ENCODE results near the gene MYH9. TPM values are rescaled to one million over a fixed set of nuclear protein-coding genes. Genes with fewer than 3 reads are reported as not detected.
"Not testable (repeated sequence)": the region's sequence is repeated elsewhere in the genome, so short reads cannot be mapped to it uniquely, and the experiment has no call there.

Gene MYH9
- total RNA-seq, 1 experiment from 2014 or later: 788 TPM

GRCh38 chr22:36277482-36278291 lies 110.1 kb downstream of the MYH9 start:
- H3K9me3 ChIP-seq (ENCODE audit: control insufficient read depth, insufficient read depth, low read depth, low read length): no peaks in the 10 kb centered on the region
- H3K4me3 ChIP-seq (ENCODE audit: low read depth in 2 of 2, low read length in 2 of 2): no peak overlapping the region
- TF ChIP-seq POLR2AphosphoS5 (IDR thresholded peaks at IDR 0.05; ENCODE audit: low read depth, low read length) (peak; percentile 71), CTCF (IDR thresholded peaks at IDR 0.05) (peak; percentile 86), REST (IDR thresholded peaks at IDR 0.05; ENCODE audit: insufficient read depth in 1 of 2, low read depth in 2 of 2, low read length in 1 of 2) (no peak), TCF7L2 (IDR thresholded peaks at IDR 0.05; ENCODE audit: low read depth, low read length) (no peak), SIN3A (IDR thresholded peaks at IDR 0.05; ENCODE audit: borderline replicate concordance, insufficient read depth, low read depth, low read length) (no peak)
- CTCF ChIA-PET: interaction anchor here (0.6 to 0.7 kb wide), 3 partner anchors 11 to 484 kb away, joined by 3 to 7 read pairs (median 3); no protein-coding TSS in a partner anchor
- DNase-seq (ENCODE audit: low read depth, low spot score) (no peak), ATAC-seq (peak; percentile 84)
- H3K4me1 ChIP-seq (ENCODE audit: control insufficient read depth, insufficient read depth, low read length): peaks cover 4% of the 10 kb centered on the region; the same call in 1 of the 2 replicates
- intact Hi-C loops (cut with micrococcal nuclease; ENCODE audit: unreplicated experiment) (no loop called here), in situ Hi-C loops (cut with HindIII; ENCODE audit: low pct_unique_long_range_greater_than_20kb, low sequenced_read_pairs) (no loop called here)
- POLR2A ChIA-PET: no interaction called here
- H3K27ac ChIP-seq (ENCODE audit: low read length): no peak overlapping the region
- no peaks in the 10 kb centered on the region for H3K27me3 ChIP-seq (ENCODE audit: control insufficient read depth, insufficient read depth, low read length)
- no peaks in the 10 kb centered on the region; the same call in 1 of the 2 replicates for H3K36me3 ChIP-seq (ENCODE audit: control insufficient read depth, insufficient read depth, low read length)
- no TSS peak for BruUV-seq (replicated peaks)

- Histone ChIP-seq H3K4me1 (ENCODE audit: control insufficient read depth, insufficient read depth, low read length) (peaks cover 4% of the 10 kb centered on the region; the same call in 1 of the 2 replicates), H3K4me3 (ENCODE audit: low read depth in 2 of 2, low read length in 2 of 2) (no peak overlapping the region), H3K27ac (ENCODE audit: low read length) (no peak overlapping the region), H3K36me3 (ENCODE audit: control insufficient read depth, insufficient read depth, low read length) (no peaks in the 10 kb centered on the region), H3K27me3 (ENCODE audit: control insufficient read depth, insufficient read depth, low read length) (no peaks in the 10 kb centered on the region), H3K9me3 (ENCODE audit: control insufficient read depth, insufficient read depth, low read depth, low read length) (no peaks in the 10 kb centered on the region)
- TF ChIP-seq CTCF (IDR thresholded peaks at IDR 0.05) (no peak), SIN3A (IDR thresholded peaks at IDR 0.05; ENCODE audit: borderline replicate concordance, insufficient read depth, low read depth, low read length) (no peak), TCF7L2 (IDR thresholded peaks at IDR 0.05; ENCODE audit: low read depth, low read length) (no peak), REST (IDR thresholded peaks at IDR 0.05; ENCODE audit: insufficient read depth in 1 of 2, low read depth in 2 of 2, low read length in 1 of 2) (no peak), POLR2AphosphoS5 (IDR thresholded peaks at IDR 0.05; ENCODE audit: low read depth, low read length) (no peak)
- no peak for DNase-seq (ENCODE audit: low read depth, low spot score)
- intact Hi-C loops (cut with micrococcal nuclease; ENCODE audit: unreplicated experiment) (no loop called here), in situ Hi-C loops (cut with HindIII; ENCODE audit: low pct_unique_long_range_greater_than_20kb, low sequenced_read_pairs) (no loop called here)
- ATAC-seq: no peak
- ChIA-PET CTCF (no interaction called here), POLR2A (no interaction called here)
- BruUV-seq (replicated peaks): no TSS peak
Observed at GRCh38 chr22:36274531-36274930, 113.2 kb downstream of the MYH9 start.

GRCh38 chr22:36271951-36272350 lies 115.8 kb downstream of the MYH9 start:
- CTCF ChIA-PET: not testable (repeated sequence)

More at GRCh38 chr22:36271951-36272350, 115.8 kb downstream of the MYH9 start:
- intact Hi-C loops (cut with micrococcal nuclease; ENCODE audit: unreplicated experiment); ATAC-seq; DNase-seq (ENCODE audit: low read depth, low spot score); H3K4me1 ChIP-seq (ENCODE audit: control insufficient read depth, insufficient read depth, low read length); H3K4me3 ChIP-seq (ENCODE audit: low read depth in 2 of 2, low read length in 2 of 2); BruUV-seq (replicated peaks); H3K9me3 ChIP-seq (ENCODE audit: control insufficient read depth, insufficient read depth, low read depth, low read length); in situ Hi-C loops (cut with HindIII; ENCODE audit: low pct_unique_long_range_greater_than_20kb, low sequenced_read_pairs); H3K36me3 ChIP-seq (ENCODE audit: control insufficient read depth, insufficient read depth, low read length); H3K27ac ChIP-seq (ENCODE audit: low read length); H3K27me3 ChIP-seq (ENCODE audit: control insufficient read depth, insufficient read depth, low read length); POLR2A ChIA-PET: not testable (repeated sequence)

Measured in Panc1 (cell line).